ENCODE results near the gene CDT1. TPM values are rescaled to one million over a fixed set of nuclear protein-coding genes. Genes with fewer than 3 reads are reported as not detected.

The CDT1 gene
- total and polyA plus RNA-seq, 2 donors (not counting 1 experiment from before 2014, with no cell fraction given): 1.3 to 3.6 TPM

- H3K9ac ChIP-seq (ENCODE audit: insufficient read depth, low read length): no peak overlapping the region
- H3K79me2 ChIP-seq (ENCODE audit: control insufficient read depth, insufficient read depth, low read length): no peaks in the 10 kb centered on the region
- no peak overlapping the region for H3K27ac ChIP-seq (ENCODE audit: insufficient read depth, low read length)
- no peaks in the 10 kb centered on the region for H4K20me1 ChIP-seq (ENCODE audit: control insufficient read depth, extremely low read depth, insufficient read depth, low read length)
- no peak for DNase-seq (ENCODE audit: low read depth in 2 of 2)
- H3K4me1 ChIP-seq (ENCODE audit: control insufficient read depth, extremely low read depth, insufficient read depth, low read length): no peaks in the 10 kb centered on the region
- no peak overlapping the region for H2AFZ ChIP-seq (ENCODE audit: low read length)
- TF ChIP-seq EZH2 (IDR thresholded peaks at IDR 0.05; ENCODE audit: low read length, missing control alignments) (no peak), CTCF (conservative IDR thresholded peaks at IDR 0.05 in 1 of 2, IDR thresholded peaks at IDR 0.05 in 1 of 2; ENCODE audit: low read depth in 1 of 2, low read length in 2 of 2) (no peak)
- H3K36me3 ChIP-seq (ENCODE audit: control insufficient read depth, insufficient read depth, low read length): peaks cover 10% of the 10 kb centered on the region
- no peaks in the 10 kb centered on the region for H3K9me3 ChIP-seq (ENCODE audit: control insufficient read depth, insufficient read depth, low read depth, low read length)
- no peak overlapping the region for H3K4me3 ChIP-seq (replicated peaks in 1 of 4; ENCODE audit: control extremely low read depth in 1 of 4, insufficient read depth in 1 of 4, low read depth in 3 of 4, low read length in 4 of 4)
- no peaks in the 10 kb centered on the region for H3K27me3 ChIP-seq (ENCODE audit: control insufficient read depth, insufficient read depth, low read length)
- no peak overlapping the region for H3K4me2 ChIP-seq (ENCODE audit: extremely low read depth, insufficient read depth, low read length)
Observed at GRCh38 chr16:88839026-88839529, 35.5 kb downstream of the CDT1 start.

- Histone ChIP-seq H3K79me2 (ENCODE audit: control insufficient read depth, insufficient read depth, low read length) (no peaks in the 10 kb centered on the region), H3K27me3 (ENCODE audit: control insufficient read depth, insufficient read depth, low read length) (no peaks in the 10 kb centered on the region), H3K9me3 (ENCODE audit: control insufficient read depth, insufficient read depth, low read depth, low read length) (no peaks in the 10 kb centered on the region), H3K4me3 (replicated peaks in 1 of 4; ENCODE audit: control extremely low read depth in 1 of 4, insufficient read depth in 1 of 4, low read depth in 3 of 4, low read length in 4 of 4) (no peak overlapping the region), H2AFZ (ENCODE audit: low read length) (no peak overlapping the region), H3K9ac (ENCODE audit: insufficient read depth, low read length) (no peak overlapping the region), H4K20me1 (ENCODE audit: control insufficient read depth, extremely low read depth, insufficient read depth, low read length) (no peaks in the 10 kb centered on the region), H3K4me1 (ENCODE audit: control insufficient read depth, extremely low read depth, insufficient read depth, low read length) (no peaks in the 10 kb centered on the region), H3K4me2 (ENCODE audit: extremely low read depth, insufficient read depth, low read length) (no peak overlapping the region), H3K27ac (ENCODE audit: insufficient read depth, low read length) (no peak overlapping the region), H3K36me3 (ENCODE audit: control insufficient read depth, insufficient read depth, low read length) (peaks cover 10% of the 10 kb centered on the region)
- TF ChIP-seq CTCF (conservative IDR thresholded peaks at IDR 0.05 in 1 of 2, IDR thresholded peaks at IDR 0.05 in 1 of 2; ENCODE audit: low read depth in 1 of 2, low read length in 2 of 2) (no peak), EZH2 (IDR thresholded peaks at IDR 0.05; ENCODE audit: low read length, missing control alignments) (no peak)
- DNase-seq (ENCODE audit: low read depth in 2 of 2): no peak
Observed at GRCh38 chr16:88839745-88840599, 36.4 kb downstream of the CDT1 start.

GRCh38 chr16:88840600-88841215, 37.1 kb downstream of the CDT1 start:
- Histone ChIP-seq H3K4me2 (ENCODE audit: extremely low read depth, insufficient read depth, low read length) (no peak overlapping the region), H3K79me2 (ENCODE audit: control insufficient read depth, insufficient read depth, low read length) (no peaks in the 10 kb centered on the region)
- TF ChIP-seq CTCF (conservative IDR thresholded peaks at IDR 0.05 in 1 of 2, IDR thresholded peaks at IDR 0.05 in 1 of 2; ENCODE audit: low read depth in 1 of 2, low read length in 2 of 2): no peak

More at GRCh38 chr16:88840600-88841215, 37.1 kb downstream of the CDT1 start:
- H3K4me1 ChIP-seq (ENCODE audit: control insufficient read depth, extremely low read depth, insufficient read depth, low read length): no peaks in the 10 kb centered on the region
- H3K9ac ChIP-seq (ENCODE audit: insufficient read depth, low read length): no peak overlapping the region
- no peaks in the 10 kb centered on the region for H3K9me3 ChIP-seq (ENCODE audit: control insufficient read depth, insufficient read depth, low read depth, low read length)
- H2AFZ ChIP-seq (ENCODE audit: low read length): no peak overlapping the region
- no peak overlapping the region for H3K4me3 ChIP-seq (replicated peaks in 1 of 4; ENCODE audit: control extremely low read depth in 1 of 4, insufficient read depth in 1 of 4, low read depth in 3 of 4, low read length in 4 of 4)
- no peaks in the 10 kb centered on the region for H3K27me3 ChIP-seq (ENCODE audit: control insufficient read depth, insufficient read depth, low read length)
- DNase-seq (ENCODE audit: low read depth in 2 of 2): no peak
- H3K27ac ChIP-seq (ENCODE audit: insufficient read depth, low read length): no peak overlapping the region
- H4K20me1 ChIP-seq (ENCODE audit: control insufficient read depth, extremely low read depth, insufficient read depth, low read length): no peaks in the 10 kb centered on the region
- peaks cover 9% of the 10 kb centered on the region for H3K36me3 ChIP-seq (ENCODE audit: control insufficient read depth, insufficient read depth, low read length)
